ENCODE measurements around the gene ZC3H7B. TPM values are rescaled to one million over a fixed set of nuclear protein-coding genes. Genes with fewer than 3 reads are reported as not detected.

Gene ZC3H7B
- total and polyA plus RNA-seq, 2 experiments from 2014 or later, result 5.7 to 61.5 TPM

GRCh38 chr22:41364955-41365354 lies 63.6 kb downstream of the ZC3H7B start (continued):
- TF ChIP-seq ZNF462 (CRISPR knock-in tag; IDR thresholded peaks at IDR 0.05), result no peak
- no peak for TF ChIP-seq EZH2phosphoT487 (IDR thresholded peaks at IDR 0.05; ENCODE audit: unreplicated experiment)
- TF ChIP-seq STAT1 (IDR thresholded peaks at IDR 0.05; ENCODE audit: unreplicated experiment), result no peak
- no peak for TF ChIP-seq REST (IDR thresholded peaks at IDR 0.05; ENCODE audit: unreplicated experiment)

GRCh38 chr22:41365425-41365824 lies 64.1 kb downstream of the ZC3H7B start:
- H2AFZ ChIP-seq, result no peak overlapping the region
- Mint-ChIP-seq H3K27ac (no peak overlapping the region), H3K9me3 (no peaks in the 10 kb centered on the region; the same call in 2 of the 3 replicates), H3K27me3 (ENCODE audit: insufficient read depth, low read depth, poor library complexity) (no peaks in the 10 kb centered on the region), H3K4me1 (peaks cover 38% of the 10 kb centered on the region), H3K4me3 (0 out of 3 replicates have a peak overlapping the region, but pooled peaks have one; percentile 12), H3K36me3 (ENCODE audit: low read depth) (no peaks in the 10 kb centered on the region)
- H3K27me3 ChIP-seq (ENCODE audit: insufficient read depth), result no peaks in the 10 kb centered on the region
- H3K4me1 ChIP-seq (ENCODE audit: insufficient read depth), result peaks cover 22% of the 10 kb centered on the region; the same call in 1 of the 2 replicates
- H3K36me3 ChIP-seq (ENCODE audit: insufficient read depth), result no peaks in the 10 kb centered on the region
- H3K4me2 ChIP-seq, result no peak overlapping the region
- no peak overlapping the region for H3K27ac ChIP-seq (ENCODE audit: low read depth)
- no peaks in the 10 kb centered on the region for H4K20me1 ChIP-seq (replicated peaks; ENCODE audit: insufficient read depth)
- ATAC-seq (no peak), DNase-seq (ENCODE audit: low spot score) (no peak)
- no peaks in the 10 kb centered on the region for H3K9me2 ChIP-seq (ENCODE audit: insufficient read depth)
- H3K79me2 ChIP-seq (replicated peaks; ENCODE audit: insufficient read depth), result no peaks in the 10 kb centered on the region
- no peak overlapping the region for H3K4me3 ChIP-seq
- H3F3A ChIP-seq (replicated peaks; ENCODE audit: low read depth), result 0 out of 2 replicates have a peak, but pooled peaks cover 8% of the 10 kb centered on the region
- TF ChIP-seq ZNF462 (CRISPR knock-in tag; IDR thresholded peaks at IDR 0.05), result no peak
